Measurements from ENCODE around the gene CNTN6. TPM values are rescaled to one million over a fixed set of nuclear protein-coding genes. Genes with fewer than 3 reads are reported as not detected.

The CNTN6 gene
- total and polyA plus RNA-seq, 2 of the 13 experiments (the other 11 are each of a cell fraction or from before 2014, with no cell fraction given): not detected

DNA sequence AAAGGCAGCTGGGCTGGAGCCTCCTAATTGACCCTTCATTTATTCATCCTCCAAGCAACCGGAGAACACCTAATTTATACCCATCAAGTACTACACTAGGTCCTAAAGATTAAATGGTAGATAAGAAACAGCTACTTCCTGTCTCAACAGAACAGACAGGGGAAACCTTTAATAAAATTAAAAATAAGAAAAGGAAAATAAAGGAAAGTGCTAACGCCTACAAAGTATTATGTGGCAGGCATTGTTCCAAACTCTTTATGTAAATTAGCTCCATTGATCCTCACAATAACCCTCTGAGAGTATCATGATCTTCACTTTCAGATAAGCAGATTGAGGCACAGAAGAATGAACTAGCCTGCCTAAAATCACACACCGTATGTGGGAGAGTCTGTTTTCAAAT is 139.5 kb downstream of the CNTN6 start:
- H3K27me3 ChIP-seq (ENCODE audit: control insufficient read depth in 1 of 2, insufficient read depth in 2 of 2, low read length in 2 of 2): no peaks in the 10 kb centered on the region
- intact Hi-C loops (cut with micrococcal nuclease; ENCODE audit: unreplicated experiment): no loop called here
- no peak overlapping the region for H3K4me3 ChIP-seq (replicated peaks in 1 of 3; ENCODE audit: insufficient read depth in 1 of 3, low read depth in 2 of 3, low read length in 3 of 3)
- H3K79me2 ChIP-seq (ENCODE audit: insufficient read depth, low read length): no peaks in the 10 kb centered on the region
- no peaks in the 10 kb centered on the region for H3K36me3 ChIP-seq (replicated peaks in 1 of 2; ENCODE audit: control insufficient read depth in 1 of 2, insufficient read depth in 2 of 2, low read length in 2 of 2)
- no peaks in the 10 kb centered on the region for H3K4me1 ChIP-seq (ENCODE audit: insufficient read depth, low read length)
- no peak for FAIRE-seq
- H4K20me1 ChIP-seq (ENCODE audit: insufficient read depth, low read length): no peaks in the 10 kb centered on the region
- H3K27ac ChIP-seq (ENCODE audit: extremely low read length, insufficient read depth, low read length): no peak overlapping the region
- CTCF ChIA-PET (ENCODE audit: low intra/inter-chr PET ratio, low total read pairs): no interaction called here
- in situ Hi-C loops (cut with HindIII; ENCODE audit: extremely low pct_ligation_motif_present, low pct_unique_long_range_greater_than_20kb): no loop called here
- H3K4me2 ChIP-seq (ENCODE audit: low read depth, low read length): no peak overlapping the region
- no peak for ATAC-seq
- POLR2A ChIA-PET: no interaction called here
- H3K9ac ChIP-seq (ENCODE audit: insufficient read depth, low read depth, low read length): no peak overlapping the region
- no peak for DNase-seq (ENCODE audit: low spot score)
- WGBS (ENCODE audit: low lambda C conversion rate): 5% methylated on average over 3 of the region's 3 CpGs
- H3K9me3 ChIP-seq (ENCODE audit: low read length): peaks cover 78% of the 10 kb centered on the region
- TF ChIP-seq ZNF292 (CRISPR knock-in tag; IDR thresholded peaks at IDR 0.05; ENCODE audit: borderline replicate concordance, low read depth) (no peak), ERF (CRISPR knock-in tag; IDR thresholded peaks at IDR 0.05) (no peak), MZF1 (CRISPR knock-in tag; IDR thresholded peaks at IDR 0.05; ENCODE audit: borderline replicate concordance) (no peak), ZNF773 (CRISPR knock-in tag; IDR thresholded peaks at IDR 0.05; ENCODE audit: borderline replicate concordance) (no peak)
- TF ChIP-seq, protein P1, sequence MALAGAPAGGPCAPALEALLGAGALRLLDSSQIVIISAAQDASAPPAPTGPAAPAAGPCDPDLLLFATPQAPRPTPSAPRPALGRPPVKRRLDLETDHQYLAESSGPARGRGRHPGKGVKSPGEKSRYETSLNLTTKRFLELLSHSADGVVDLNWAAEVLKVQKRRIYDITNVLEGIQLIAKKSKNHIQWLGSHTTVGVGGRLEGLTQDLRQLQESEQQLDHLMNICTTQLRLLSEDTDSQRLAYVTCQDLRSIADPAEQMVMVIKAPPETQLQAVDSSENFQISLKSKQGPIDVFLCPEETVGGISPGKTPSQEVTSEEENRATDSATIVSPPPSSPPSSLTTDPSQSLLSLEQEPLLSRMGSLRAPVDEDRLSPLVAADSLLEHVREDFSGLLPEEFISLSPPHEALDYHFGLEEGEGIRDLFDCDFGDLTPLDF (CRISPR knock-in tag; IDR thresholded peaks at IDR 0.05): no peak
- no TSS peak for BruUV-seq (replicated peaks)
- H2AFZ ChIP-seq (ENCODE audit: low read length): no peak overlapping the region

DNA sequence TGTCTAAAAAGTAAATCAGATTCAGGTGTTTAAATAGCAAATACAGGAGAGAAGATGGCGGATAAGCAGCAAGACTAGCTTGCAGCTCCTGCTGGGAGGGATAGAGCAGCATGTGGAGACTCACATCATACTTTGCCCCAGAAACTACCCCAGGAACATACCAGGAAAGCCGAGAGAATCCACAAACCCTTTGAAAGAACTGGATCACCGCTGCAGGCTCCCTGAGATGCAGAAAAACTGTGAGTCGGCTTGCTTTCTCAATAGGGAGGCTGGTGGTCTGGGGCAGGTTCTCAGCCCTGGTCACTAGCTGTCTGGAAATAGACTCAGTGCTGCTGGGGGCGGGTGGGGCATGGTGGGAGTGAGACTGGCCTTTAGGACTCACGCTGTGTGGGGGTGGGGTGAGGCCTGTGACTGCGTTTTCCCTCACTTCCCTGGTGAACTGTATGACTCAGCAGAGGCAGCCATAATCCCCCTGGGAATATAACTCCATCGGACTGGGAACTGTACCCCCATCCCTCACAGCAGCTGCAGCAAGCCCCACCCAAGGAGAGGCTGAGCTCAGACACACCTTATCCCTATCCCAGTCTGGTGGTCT is 142.8 kb downstream of the CNTN6 start:
- POLR2A ChIA-PET: no interaction called here
- CTCF ChIA-PET (ENCODE audit: low intra/inter-chr PET ratio, low total read pairs): no interaction called here
- no peaks in the 10 kb centered on the region for H3K4me1 ChIP-seq (ENCODE audit: insufficient read depth, low read length)
- no peak overlapping the region for H3K9ac ChIP-seq (ENCODE audit: insufficient read depth, low read depth, low read length)
- H4K20me1 ChIP-seq (ENCODE audit: insufficient read depth, low read length): no peaks in the 10 kb centered on the region
- no TSS peak for BruUV-seq (replicated peaks)
- no peak overlapping the region for H2AFZ ChIP-seq (ENCODE audit: low read length)
- intact Hi-C loops (cut with micrococcal nuclease; ENCODE audit: unreplicated experiment): no loop called here
- H3K9me3 ChIP-seq (ENCODE audit: low read length): peaks cover 76% of the 10 kb centered on the region
- 36% methylated on average over 1 of the region's 8 CpGs for WGBS (ENCODE audit: low lambda C conversion rate)
- H3K27me3 ChIP-seq (ENCODE audit: control insufficient read depth in 1 of 2, insufficient read depth in 2 of 2, low read length in 2 of 2): no peaks in the 10 kb centered on the region
- no peak overlapping the region for H3K27ac ChIP-seq (ENCODE audit: extremely low read length, insufficient read depth, low read length)
- ATAC-seq: no peak
- H3K79me2 ChIP-seq (ENCODE audit: insufficient read depth, low read length): no peaks in the 10 kb centered on the region
- no peak overlapping the region for H3K4me3 ChIP-seq (replicated peaks in 1 of 3; ENCODE audit: insufficient read depth in 1 of 3, low read depth in 2 of 3, low read length in 3 of 3)
- no peak for DNase-seq (ENCODE audit: low spot score)
- no peak for FAIRE-seq
- TF ChIP-seq NFE2 (CRISPR knock-in tag; IDR thresholded peaks at IDR 0.05) (no peak), ZFAT (CRISPR knock-in tag; conservative IDR thresholded peaks at IDR 0.05) (no peak)
- TF ChIP-seq, protein P2, sequence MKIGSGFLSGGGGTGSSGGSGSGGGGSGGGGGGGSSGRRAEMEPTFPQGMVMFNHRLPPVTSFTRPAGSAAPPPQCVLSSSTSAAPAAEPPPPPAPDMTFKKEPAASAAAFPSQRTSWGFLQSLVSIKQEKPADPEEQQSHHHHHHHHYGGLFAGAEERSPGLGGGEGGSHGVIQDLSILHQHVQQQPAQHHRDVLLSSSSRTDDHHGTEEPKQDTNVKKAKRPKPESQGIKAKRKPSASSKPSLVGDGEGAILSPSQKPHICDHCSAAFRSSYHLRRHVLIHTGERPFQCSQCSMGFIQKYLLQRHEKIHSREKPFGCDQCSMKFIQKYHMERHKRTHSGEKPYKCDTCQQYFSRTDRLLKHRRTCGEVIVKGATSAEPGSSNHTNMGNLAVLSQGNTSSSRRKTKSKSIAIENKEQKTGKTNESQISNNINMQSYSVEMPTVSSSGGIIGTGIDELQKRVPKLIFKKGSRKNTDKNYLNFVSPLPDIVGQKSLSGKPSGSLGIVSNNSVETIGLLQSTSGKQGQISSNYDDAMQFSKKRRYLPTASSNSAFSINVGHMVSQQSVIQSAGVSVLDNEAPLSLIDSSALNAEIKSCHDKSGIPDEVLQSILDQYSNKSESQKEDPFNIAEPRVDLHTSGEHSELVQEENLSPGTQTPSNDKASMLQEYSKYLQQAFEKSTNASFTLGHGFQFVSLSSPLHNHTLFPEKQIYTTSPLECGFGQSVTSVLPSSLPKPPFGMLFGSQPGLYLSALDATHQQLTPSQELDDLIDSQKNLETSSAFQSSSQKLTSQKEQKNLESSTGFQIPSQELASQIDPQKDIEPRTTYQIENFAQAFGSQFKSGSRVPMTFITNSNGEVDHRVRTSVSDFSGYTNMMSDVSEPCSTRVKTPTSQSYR (CRISPR knock-in tag; IDR thresholded peaks at IDR 0.05; ENCODE audit: borderline replicate concordance): no peak
- TF ChIP-seq, protein P3, sequence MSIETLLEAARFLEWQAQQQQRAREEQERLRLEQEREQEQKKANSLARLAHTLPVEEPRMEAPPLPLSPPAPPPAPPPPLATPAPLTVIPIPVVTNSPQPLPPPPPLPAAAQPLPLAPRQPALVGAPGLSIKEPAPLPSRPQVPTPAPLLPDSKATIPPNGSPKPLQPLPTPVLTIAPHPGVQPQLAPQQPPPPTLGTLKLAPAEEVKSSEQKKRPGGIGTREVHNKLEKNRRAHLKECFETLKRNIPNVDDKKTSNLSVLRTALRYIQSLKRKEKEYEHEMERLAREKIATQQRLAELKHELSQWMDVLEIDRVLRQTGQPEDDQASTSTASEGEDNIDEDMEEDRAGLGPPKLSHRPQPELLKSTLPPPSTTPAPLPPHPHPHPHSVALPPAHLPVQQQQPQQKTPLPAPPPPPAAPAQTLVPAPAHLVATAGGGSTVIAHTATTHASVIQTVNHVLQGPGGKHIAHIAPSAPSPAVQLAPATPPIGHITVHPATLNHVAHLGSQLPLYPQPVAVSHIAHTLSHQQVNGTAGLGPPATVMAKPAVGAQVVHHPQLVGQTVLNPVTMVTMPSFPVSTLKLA (IDR thresholded peaks at IDR 0.05): no peak
- in situ Hi-C loops (cut with HindIII; ENCODE audit: extremely low pct_ligation_motif_present, low pct_unique_long_range_greater_than_20kb): no loop called here
- no peak overlapping the region for H3K4me2 ChIP-seq (ENCODE audit: low read depth, low read length)
- H3K36me3 ChIP-seq (replicated peaks in 1 of 2; ENCODE audit: control insufficient read depth in 1 of 2, insufficient read depth in 2 of 2, low read length in 2 of 2): no peaks in the 10 kb centered on the region
